Muscle layer of duodenum (tissue), 2 donors: ENCODE data around the gene ENPP1.
A peak's percentile ranks its signal among the peaks of the same experiment; 100 is the strongest.

Source experiments
- H3K27ac ChIP-seq: one replicate; pipeline ENCODE4 v1.7.0; 2013; ENCODE audit warnings: mild to moderate bottlenecking, low read length
- H3K27me3 ChIP-seq: one replicate; pipeline ENCODE4 v1.7.0; 2013; ENCODE audit warnings: low read depth, mild to moderate bottlenecking, control low read depth, low read length
- H3K36me3 ChIP-seq, 2 donors: one replicate each; pipeline ENCODE4 v1.7.0; 2013; ENCODE audit warnings: low read length in 2 of 2, control low read depth in 1 of 2, mild to moderate bottlenecking in 1 of 2; ENCODE audit not compliant: insufficient read depth in 2 of 2, control insufficient read depth in 1 of 2
- H3K4me1 ChIP-seq, 2 donors: one replicate each; pipeline ENCODE4 v1.7.0; 2013; ENCODE audit warnings: low read length in 2 of 2, mild to moderate bottlenecking in 2 of 2, control low read depth in 1 of 2, moderate library complexity in 1 of 2; ENCODE audit not compliant: insufficient read depth in 2 of 2, control insufficient read depth in 1 of 2
- H3K4me3 ChIP-seq, 2 donors: one replicate each; pipeline ENCODE4 v1.7.0; 2013; ENCODE audit warnings: low read length in 2 of 2, low read depth in 1 of 2, mild to moderate bottlenecking in 1 of 2
- H3K9me3 ChIP-seq, 2 donors: one replicate each; pipeline ENCODE4 v1.7.0; 2013; ENCODE audit warnings: low read length in 2 of 2, control low read depth in 1 of 2, mild to moderate bottlenecking in 1 of 2; ENCODE audit not compliant: control insufficient read depth in 1 of 2
- donor health status: healthy.

ENPP1 gene

DNA sequence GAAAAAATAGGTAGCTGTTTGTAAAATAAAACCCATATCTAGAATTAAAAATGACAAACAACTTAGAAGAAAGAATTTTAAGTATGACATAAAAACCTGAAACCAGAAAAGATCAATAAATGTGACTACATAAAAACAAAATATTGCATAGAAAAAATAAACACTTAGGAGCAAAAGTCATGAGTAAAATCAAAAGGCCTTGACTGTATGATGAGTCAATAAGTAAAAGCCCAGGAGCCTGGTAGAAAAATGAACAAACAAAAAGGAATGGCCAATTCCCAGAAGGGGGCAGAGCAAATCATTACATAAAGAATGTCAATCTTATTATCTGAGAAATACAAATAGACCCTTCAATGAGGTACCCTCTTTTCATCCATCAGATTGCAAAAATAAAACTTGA, 20.7 kb upstream of the ENPP1 start:
- H3K4me3 ChIP-seq = no peak overlapping the region
- H3K4me1 ChIP-seq = peaks cover 0 to 4% of the 10 kb centered on the region in 2 donors
- H3K27ac ChIP-seq = no peak overlapping the region
- no peaks in the 10 kb centered on the region for H3K27me3 ChIP-seq
- no peaks in the 10 kb centered on the region for H3K9me3 ChIP-seq
- H3K36me3 ChIP-seq = no peaks in the 10 kb centered on the region

DNA sequence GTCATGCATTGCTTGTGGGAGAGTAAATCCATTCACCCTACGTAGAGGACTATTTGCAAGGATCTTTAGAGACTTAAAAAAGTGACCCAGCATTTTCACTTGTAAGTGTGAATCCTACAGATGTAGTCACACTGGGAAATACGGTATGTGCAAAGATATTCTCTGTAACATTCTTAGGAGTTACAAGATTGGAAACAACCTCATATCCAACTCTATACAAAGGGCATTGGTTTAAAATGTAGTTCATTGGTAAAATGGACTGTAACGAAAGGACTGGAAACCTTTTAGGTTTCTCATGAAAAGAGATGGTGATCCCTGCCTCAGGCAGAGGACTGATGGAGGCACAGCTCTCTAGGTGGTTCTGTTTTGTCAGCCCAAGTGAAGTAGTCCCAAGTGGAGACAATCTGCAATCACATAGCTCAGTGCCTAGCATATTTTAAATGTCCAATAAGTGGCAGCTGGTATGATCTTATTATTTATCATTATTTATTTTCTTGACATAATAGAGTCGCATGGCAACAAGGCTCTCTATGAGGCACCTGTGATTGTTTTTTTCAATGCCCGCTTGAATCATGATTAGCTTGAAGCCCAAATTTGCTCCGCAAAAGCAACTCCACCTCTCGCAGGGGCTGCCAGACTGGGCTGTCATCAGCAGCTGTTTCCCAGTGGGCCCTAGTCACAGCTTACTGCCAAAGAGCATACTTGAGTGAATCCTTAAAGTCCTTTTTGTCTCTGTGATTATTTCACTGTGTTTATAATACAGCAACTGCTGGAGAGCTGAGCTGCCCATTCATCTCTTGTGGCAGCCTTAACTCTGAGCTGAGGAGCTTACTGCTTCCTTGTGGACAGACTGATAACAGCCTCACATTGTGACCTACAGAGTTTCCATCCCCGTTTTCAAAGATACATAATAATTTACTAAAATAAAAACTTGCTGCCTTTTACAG, 19.8 kb upstream of the ENPP1 start:
- H3K27ac ChIP-seq = no peak overlapping the region
- no peaks in the 10 kb centered on the region for H3K36me3 ChIP-seq
- no peak overlapping the region for H3K4me3 ChIP-seq

DNA sequence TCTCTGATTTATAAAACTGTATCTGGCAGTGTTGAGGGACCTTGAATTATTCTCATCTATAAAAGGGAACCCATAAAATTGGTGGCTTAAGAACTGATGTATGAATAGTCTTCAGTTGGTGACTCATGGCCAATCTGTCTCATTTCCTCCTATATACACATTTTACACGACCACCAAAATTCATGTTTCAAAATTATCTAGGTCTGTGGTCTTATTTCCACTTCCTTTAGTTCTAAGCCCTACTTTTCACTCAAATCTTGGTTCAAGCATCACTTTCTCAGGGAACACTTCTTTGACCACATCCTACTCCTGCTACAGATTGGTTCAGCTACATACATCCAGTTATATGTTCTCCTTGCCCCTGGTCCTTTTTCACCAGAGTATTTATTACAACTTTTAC, 18.6 kb upstream of the ENPP1 start:
- Histone ChIP-seq H3K27ac (no peak overlapping the region), H3K4me3 (no peak overlapping the region), H3K9me3 (no peaks in the 10 kb centered on the region), H3K4me1 (peaks cover 0 to 4% of the 10 kb centered on the region in 2 donors), H3K27me3 (no peaks in the 10 kb centered on the region), H3K36me3 (no peaks in the 10 kb centered on the region)

More for the DNA sequence above, 19.8 kb upstream of the ENPP1 start:
- H3K27me3 ChIP-seq = no peaks in the 10 kb centered on the region
- peaks cover 0 to 4% of the 10 kb centered on the region in 2 donors for H3K4me1 ChIP-seq
- H3K9me3 ChIP-seq = no peaks in the 10 kb centered on the region

DNA sequence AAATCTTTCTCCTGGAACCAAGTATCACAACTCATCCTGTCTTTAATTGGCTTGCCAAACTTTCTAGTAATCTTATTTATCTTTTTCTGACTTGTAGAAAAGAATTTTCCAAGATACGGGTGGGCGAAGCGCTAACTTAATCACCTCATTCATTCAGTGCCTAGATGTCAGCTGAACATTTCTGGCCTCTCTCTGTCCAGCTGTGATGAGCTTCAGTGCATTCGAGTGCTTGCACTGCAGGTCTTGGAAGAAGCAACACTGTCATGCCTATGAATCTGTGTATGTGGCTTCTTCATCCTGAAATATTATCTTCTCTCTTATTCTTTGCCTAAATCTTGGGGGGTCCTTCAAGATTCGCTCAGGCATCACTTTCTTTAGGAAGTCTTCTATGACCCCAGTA, 16.3 kb upstream of the ENPP1 start:
- Histone ChIP-seq H3K27me3 (no peaks in the 10 kb centered on the region), H3K27ac (no peak overlapping the region), H3K36me3 (no peaks in the 10 kb centered on the region), H3K4me3 (no peak overlapping the region), H3K9me3 (no peaks in the 10 kb centered on the region), H3K4me1 (peaks cover 0 to 4% of the 10 kb centered on the region in 2 donors)

DNA sequence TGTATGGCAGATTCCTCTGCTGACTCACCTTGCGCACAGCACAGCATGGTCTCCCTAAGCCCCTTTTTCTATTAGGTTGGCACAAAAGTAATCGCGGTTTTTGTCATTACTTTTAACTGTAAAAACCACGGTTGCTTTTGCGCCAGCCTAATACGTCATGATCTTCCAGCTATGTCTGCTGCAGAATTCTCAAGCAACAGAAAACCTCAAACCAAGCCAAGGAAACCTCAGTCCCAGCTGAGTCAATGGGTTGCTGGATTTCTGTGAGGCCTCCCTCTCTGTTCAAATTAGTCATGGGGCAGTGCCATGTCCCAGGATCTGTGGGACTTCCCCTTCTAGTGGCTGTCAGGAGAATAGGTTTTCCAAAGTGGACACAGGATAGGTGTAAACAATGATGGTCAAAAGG, 15.7 kb upstream of the ENPP1 start:
- Histone ChIP-seq H3K36me3 (no peaks in the 10 kb centered on the region), H3K4me3 (no peak overlapping the region), H3K27me3 (no peaks in the 10 kb centered on the region), H3K27ac (no peak overlapping the region), H3K9me3 (no peaks in the 10 kb centered on the region), H3K4me1 (peaks cover 0 to 4% of the 10 kb centered on the region in 2 donors)

DNA sequence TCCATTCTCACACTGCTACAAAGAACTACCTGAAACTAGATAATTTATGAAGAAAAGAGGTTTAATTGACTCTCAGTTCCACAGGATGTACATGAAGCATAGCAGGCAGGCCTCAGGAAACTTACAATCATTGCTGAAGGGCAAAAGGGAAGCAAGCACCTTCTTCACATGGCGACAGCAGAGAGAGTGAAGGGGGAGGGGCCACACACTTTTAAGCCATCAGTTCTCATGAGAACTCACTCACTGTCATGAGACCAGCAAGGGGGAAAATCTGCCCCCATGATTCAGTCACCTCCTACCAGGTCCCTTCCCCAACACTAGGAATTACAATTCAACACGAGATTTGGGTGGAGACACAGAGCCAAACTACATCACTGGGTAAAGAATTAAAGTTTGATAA, 12.5 kb upstream of the ENPP1 start:
- Histone ChIP-seq H3K27ac (no peak overlapping the region), H3K4me3 (no peak overlapping the region), H3K4me1 (no peaks in the 10 kb centered on the region), H3K36me3 (no peaks in the 10 kb centered on the region), H3K27me3 (no peaks in the 10 kb centered on the region), H3K9me3 (no peaks in the 10 kb centered on the region)

DNA sequence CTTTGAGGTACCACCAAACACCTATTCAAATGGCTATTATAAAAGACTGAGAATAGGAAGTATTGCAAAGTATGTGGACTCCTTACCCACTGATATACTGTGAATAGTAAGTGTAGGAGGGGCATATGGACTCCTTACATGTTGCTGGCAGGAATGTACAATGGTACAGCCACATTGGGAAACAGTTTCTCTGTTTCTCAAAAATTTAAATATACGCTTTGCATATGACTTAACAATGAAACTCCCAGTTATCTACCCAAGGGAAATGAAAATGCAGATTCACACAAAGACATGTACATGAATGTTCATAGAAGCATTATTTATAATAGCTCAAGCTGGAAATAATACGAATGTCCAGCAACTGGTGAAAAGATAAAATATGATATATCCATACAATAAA, 5.5 kb upstream of the ENPP1 start:
- no peak overlapping the region for H3K27ac ChIP-seq
- no peak overlapping the region for H3K4me3 ChIP-seq
- no peaks in the 10 kb centered on the region for H3K36me3 ChIP-seq
- H3K9me3 ChIP-seq = no peaks in the 10 kb centered on the region
- no peaks in the 10 kb centered on the region for H3K27me3 ChIP-seq
- H3K4me1 ChIP-seq = no peaks in the 10 kb centered on the region

DNA sequence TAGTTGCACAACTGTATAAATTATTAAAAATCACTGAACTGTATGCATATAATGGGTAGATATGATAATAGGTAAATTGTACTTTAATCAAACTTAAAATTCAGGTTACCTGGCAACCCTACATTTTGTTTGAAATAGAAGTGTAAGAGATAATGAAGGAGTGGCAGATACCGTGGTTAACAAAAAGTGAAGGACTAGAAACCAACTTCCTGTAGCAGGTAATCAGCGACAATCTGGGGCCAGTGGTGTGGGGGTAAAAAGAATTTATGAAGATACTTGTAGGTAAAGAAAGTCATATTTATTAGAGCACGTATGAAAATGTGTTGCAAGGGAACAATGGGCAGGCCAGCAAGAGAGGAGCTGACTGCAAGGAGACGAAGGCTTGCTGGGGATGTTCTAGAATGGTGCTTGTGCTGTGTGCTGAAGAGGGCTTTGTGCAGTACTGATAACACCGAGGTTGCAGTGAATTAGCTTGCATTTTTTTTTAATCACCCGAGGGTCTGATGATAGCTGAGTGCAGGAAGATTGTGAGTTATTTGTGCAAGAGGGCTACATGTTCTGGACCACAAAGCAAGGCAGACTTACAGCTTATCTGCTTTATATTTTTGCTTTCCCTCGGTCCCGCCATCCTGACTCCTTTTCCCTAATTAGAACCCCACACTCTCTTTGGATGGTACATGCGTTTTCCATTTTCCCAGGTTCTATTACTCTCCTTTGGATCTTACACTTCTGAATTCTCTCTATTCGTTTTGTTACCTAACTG, 4.6 kb upstream of the ENPP1 start:
- H3K36me3 ChIP-seq = no peaks in the 10 kb centered on the region
- H3K4me1 ChIP-seq = no peaks in the 10 kb centered on the region
- no peak overlapping the region for H3K4me3 ChIP-seq
- H3K27ac ChIP-seq = no peak overlapping the region
- H3K9me3 ChIP-seq = no peaks in the 10 kb centered on the region
- H3K27me3 ChIP-seq = no peaks in the 10 kb centered on the region

DNA sequence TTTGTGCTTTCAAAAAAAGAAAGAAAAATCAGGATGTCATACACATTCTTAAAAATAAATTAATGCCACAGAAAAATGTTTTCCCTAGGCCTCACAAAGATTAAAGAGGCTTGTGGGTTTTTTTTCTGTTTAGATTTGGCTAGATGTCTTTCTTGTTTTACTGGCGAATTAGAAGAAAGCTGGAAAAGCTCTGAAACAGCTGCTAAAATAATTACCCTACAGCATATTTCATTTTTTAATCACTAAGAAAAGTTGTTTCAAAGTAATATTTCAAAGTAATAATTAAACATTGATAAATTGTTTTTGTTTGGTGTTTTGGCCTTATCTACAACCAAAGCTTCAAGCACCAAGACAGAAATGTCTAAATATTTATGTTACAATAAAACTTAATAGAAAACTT, 3.7 kb upstream of the ENPP1 start:
- Histone ChIP-seq H3K36me3 (no peaks in the 10 kb centered on the region), H3K27me3 (no peaks in the 10 kb centered on the region), H3K9me3 (no peaks in the 10 kb centered on the region), H3K4me1 (no peaks in the 10 kb centered on the region), H3K4me3 (no peak overlapping the region), H3K27ac (no peak overlapping the region)

DNA sequence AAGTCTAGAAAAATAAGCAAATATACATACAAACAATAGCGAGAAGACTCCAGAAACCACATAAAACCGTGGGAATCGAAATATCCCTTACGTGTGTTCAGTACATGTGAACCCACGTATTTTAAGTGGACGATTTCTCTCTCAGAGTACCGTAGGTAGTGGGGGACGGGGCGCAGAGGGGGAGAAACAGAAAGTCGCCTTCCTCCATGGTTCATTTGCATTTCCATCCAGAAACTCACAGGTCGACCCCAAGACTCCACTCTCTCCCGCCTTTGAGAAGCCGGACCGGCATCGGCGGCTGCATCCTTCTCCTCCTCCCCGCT, 538 bp upstream of the ENPP1 start:
- Histone ChIP-seq H3K36me3 (no peaks in the 10 kb centered on the region), H3K9me3 (no peaks in the 10 kb centered on the region), H3K27me3 (no peaks in the 10 kb centered on the region), H3K4me1 (no peaks in the 10 kb centered on the region), H3K27ac (no peak overlapping the region), H3K4me3 (peak overlapping the region; percentile 70 to 75)

DNA sequence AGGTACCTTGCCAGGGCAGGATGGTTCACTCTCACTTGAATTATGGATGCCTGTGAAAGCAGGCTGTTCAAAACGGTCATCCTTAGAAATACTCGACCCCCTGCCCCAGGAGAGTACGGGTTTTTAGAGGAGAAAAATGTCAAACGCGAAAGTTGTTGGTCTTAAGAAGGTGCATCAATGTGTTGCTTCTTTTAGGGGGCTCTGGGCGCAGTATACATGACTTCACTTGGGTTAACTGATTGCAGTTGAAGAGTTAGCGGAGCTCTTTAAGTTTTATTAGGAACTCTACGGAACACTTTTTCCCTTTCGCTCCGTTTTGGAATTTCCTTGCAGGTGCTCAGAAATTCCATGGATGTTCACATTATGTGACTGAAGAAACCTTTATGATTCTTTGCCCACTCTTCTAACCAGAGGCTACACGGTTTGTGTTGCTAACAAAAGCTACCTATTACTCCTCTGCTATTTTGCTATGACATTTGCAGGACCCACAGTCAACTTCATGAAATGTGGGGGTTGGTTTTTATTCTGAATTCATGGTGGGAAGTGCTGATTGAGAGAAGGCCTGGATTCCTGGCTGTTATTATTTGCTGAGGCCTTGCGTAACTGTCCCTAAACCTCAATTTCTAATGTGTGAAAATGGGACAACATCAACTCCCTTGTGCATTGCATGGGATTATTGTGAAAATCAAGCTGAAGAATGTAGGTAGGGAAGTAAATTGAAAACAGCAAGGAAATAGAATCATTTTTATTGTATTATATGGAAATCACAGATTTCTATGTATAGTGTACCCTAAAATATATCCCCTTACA, 845 bp downstream of the ENPP1 start:
- no peak overlapping the region for H3K27ac ChIP-seq

More for the DNA sequence above, 845 bp downstream of the ENPP1 start:
- H3K27me3 ChIP-seq = no peaks in the 10 kb centered on the region
- peak overlapping the region; percentile 67 to 74 for H3K4me3 ChIP-seq
- no peaks in the 10 kb centered on the region for H3K4me1 ChIP-seq
- no peaks in the 10 kb centered on the region for H3K36me3 ChIP-seq
- no peaks in the 10 kb centered on the region for H3K9me3 ChIP-seq
